H9 (cell line): ENCODE results near the gene ALAD. TPM values are rescaled to one million over a fixed set of nuclear protein-coding genes. Genes with fewer than 3 reads are reported as not detected.

Experiments
- DNase-seq: peaks from one replicate; pipeline ENCODE4 v3.0.0-alpha.2; 2017
- H2AFZ ChIP-seq: one replicate; pipeline ENCODE4 v1.6.1; 2013; ENCODE audit warnings: mild to moderate bottlenecking, low read length, control low read depth, moderate library complexity
- H2AK5ac ChIP-seq: 2 replicates; pipeline ENCODE4 v1.6.1; 2013; ENCODE audit warnings: low read length, control low read depth, mixed read lengths; ENCODE audit not compliant: insufficient read length
- H2BK120ac ChIP-seq: one replicate; pipeline ENCODE4 v1.6.1; 2013; ENCODE audit warnings: low read depth, mild to moderate bottlenecking, low read length, control low read depth, inconsistent platforms; ENCODE audit not compliant: poor library complexity, severe bottlenecking
- H2BK12ac ChIP-seq: 2 replicates; pipeline ENCODE4 v1.6.1; 2013; ENCODE audit warnings: low read length, control low read depth, mixed read lengths, low read depth; ENCODE audit not compliant: insufficient read length
- H2BK15ac ChIP-seq: 2 replicates; pipeline ENCODE4 v1.6.1; 2013; ENCODE audit warnings: low read depth, low read length, control low read depth
- H2BK20ac ChIP-seq: one replicate; pipeline ENCODE4 v1.6.1; 2013; ENCODE audit warnings: low read depth, mild to moderate bottlenecking, low read length, control low read depth, inconsistent platforms; ENCODE audit not compliant: poor library complexity, severe bottlenecking
- H2BK5ac ChIP-seq: 2 replicates; pipeline ENCODE4 v1.6.1; 2013; ENCODE audit warnings: low read length, control low read depth, mixed read lengths; ENCODE audit not compliant: insufficient read length
- H3K14ac ChIP-seq: 2 replicates; pipeline ENCODE4 v1.6.1; 2013; ENCODE audit warnings: low read length, control low read depth; ENCODE audit not compliant: insufficient read depth
- H3K18ac ChIP-seq: 2 replicates; pipeline ENCODE4 v1.6.1; 2013; ENCODE audit warnings: low read depth, mild to moderate bottlenecking, mixed read lengths, low read length, control low read depth; ENCODE audit not compliant: insufficient read length
- H3K23ac ChIP-seq: 2 replicates; pipeline ENCODE4 v1.6.1; 2013; ENCODE audit warnings: low read length, control low read depth, mixed read lengths, low read depth; ENCODE audit not compliant: insufficient read length
- H3K23me2 ChIP-seq: 2 replicates; pipeline ENCODE4 v1.6.1; 2013; ENCODE audit warnings: low read depth, mild to moderate bottlenecking, mixed read lengths, low read length, control low read depth; ENCODE audit not compliant: insufficient read length, poor library complexity, severe bottlenecking
- H3K27ac ChIP-seq: 2 replicates; pipeline ENCODE4 v1.5.1; 2013; ENCODE audit warnings: low read length, control low read depth, mixed read lengths, low read depth; ENCODE audit not compliant: insufficient read length
- H3K27me3 ChIP-seq: 2 replicates; pipeline ENCODE4 v1.6.1; 2013; ENCODE audit warnings: low read length, control low read depth, inconsistent platforms; ENCODE audit not compliant: insufficient read depth
- H3K4ac ChIP-seq: 2 replicates; pipeline ENCODE4 v1.6.1; 2013; ENCODE audit warnings: low read depth, mild to moderate bottlenecking, control low read depth, inconsistent platforms, low read length, moderate library complexity
- H3K4me1 ChIP-seq: 2 replicates; pipeline ENCODE4 v1.6.1; 2013; ENCODE audit warnings: low read length, control low read depth, inconsistent platforms; ENCODE audit not compliant: insufficient read depth
- H3K4me2 ChIP-seq: 2 replicates; pipeline ENCODE4 v1.6.1; 2013; ENCODE audit warnings: low read length, control low read depth, mixed read lengths; ENCODE audit not compliant: insufficient read length, insufficient read depth
- H3K56ac ChIP-seq: 2 replicates; pipeline ENCODE4 v1.6.1; 2013; ENCODE audit warnings: low read depth, mild to moderate bottlenecking, mixed read lengths, low read length, control low read depth; ENCODE audit not compliant: insufficient read length
- H3K79me1 ChIP-seq: 2 replicates; pipeline ENCODE4 v1.6.1; 2013; ENCODE audit warnings: low read depth, mild to moderate bottlenecking, moderate library complexity, low read length, control low read depth, inconsistent platforms; ENCODE audit not compliant: insufficient read depth, poor library complexity, severe bottlenecking
- H3K79me2 ChIP-seq: 2 replicates; pipeline ENCODE4 v1.6.1; 2013; ENCODE audit warnings: low read length, control low read depth, inconsistent platforms; ENCODE audit not compliant: insufficient read depth
- H3K9ac ChIP-seq: 2 replicates; pipeline ENCODE4 v1.6.1; 2013; ENCODE audit warnings: low read length, control low read depth, mixed read lengths; ENCODE audit not compliant: insufficient read length; ENCODE audit errors: extremely low read depth
- H3K9me3 ChIP-seq: one replicate; pipeline ENCODE4 v1.6.1; 2013; ENCODE audit warnings: low read depth, low read length, inconsistent platforms; ENCODE audit not compliant: control insufficient read depth
- H3T11ph ChIP-seq: one replicate; pipeline ENCODE4 v1.6.1; 2013; ENCODE audit warnings: mild to moderate bottlenecking, low read length, control low read depth, inconsistent platforms
- H4K20me1 ChIP-seq: one replicate; pipeline ENCODE4 v1.6.1; 2013; ENCODE audit not compliant: control insufficient read depth, insufficient read length, insufficient read depth
- H4K5ac ChIP-seq: 2 replicates; pipeline ENCODE4 v1.6.1; 2013; ENCODE audit warnings: low read depth, mild to moderate bottlenecking, mixed read lengths, low read length, control low read depth; ENCODE audit not compliant: insufficient read length
- H4K8ac ChIP-seq: replicated peaks from 2 replicates; pipeline ENCODE4 v1.6.1; 2013; ENCODE audit warnings: low read length, control low read depth, mixed read lengths, low read depth; ENCODE audit not compliant: insufficient read length
- H4K91ac ChIP-seq: 2 replicates; pipeline ENCODE4 v1.6.1; 2013; ENCODE audit warnings: low read depth, mild to moderate bottlenecking, moderate library complexity, mixed read lengths, low read length, control low read depth; ENCODE audit not compliant: insufficient read length
- H3K27ac Mint-ChIP-seq, 3 experiments: 2 replicates in 2 of 3; 3 replicates in 1 of 3; pipeline ENCODE4 v1.8.0; 2020 to 2021; ENCODE audit warnings: mixed read lengths in 3 of 3, mild to moderate bottlenecking in 1 of 3, moderate library complexity in 1 of 3
- H3K27me3 Mint-ChIP-seq: 2 replicates; pipeline ENCODE4 v1.8.0; 2021; ENCODE audit warnings: low read depth, mild to moderate bottlenecking, moderate library complexity, mixed read lengths
- H3K36me3 Mint-ChIP-seq, 3 experiments: 2 replicates in 2 of 3; 3 replicates in 1 of 3; pipeline ENCODE4 v1.8.0; 2020 to 2021; ENCODE audit warnings: low read depth in 3 of 3, mixed read lengths in 3 of 3; ENCODE audit not compliant: insufficient read depth in 1 of 3
- H3K4me1 Mint-ChIP-seq, 2 experiments: 2 replicates each; pipeline ENCODE4 v1.8.0; 2020; ENCODE audit warnings: mixed read lengths in 2 of 2
- H3K4me3 Mint-ChIP-seq, 2 experiments: 2 replicates in 1 of 2; 3 replicates in 1 of 2; pipeline ENCODE4 v1.8.0; 2020 to 2021; ENCODE audit warnings: mild to moderate bottlenecking in 2 of 2, mixed read lengths in 2 of 2, moderate library complexity in 1 of 2
- H3K9me3 Mint-ChIP-seq, 2 experiments: 2 replicates in 1 of 2; 3 replicates in 1 of 2; pipeline ENCODE4 v1.8.0; 2020; ENCODE audit warnings: mild to moderate bottlenecking in 2 of 2, mixed read lengths in 2 of 2, moderate library complexity in 1 of 2
- total RNA-seq: library from RNA; stranded (reverse); gene quantifications from 2 replicates; pipeline ENCODE4 v1.2.1, GENCODE V29; 2021
- TF ChIP-seq, protein P1 (sequence below): fragments of 200-600 bp; sonication (generic); conservative IDR thresholded peaks from 3 replicates; pipeline ENCODE4 v1.8.0; 2021; ENCODE audit warnings: antibody characterized with exemption, mild to moderate bottlenecking

Gene ALAD
- total RNA-seq, 1 experiment from 2014 or later, result 13.2 TPM

DNA sequence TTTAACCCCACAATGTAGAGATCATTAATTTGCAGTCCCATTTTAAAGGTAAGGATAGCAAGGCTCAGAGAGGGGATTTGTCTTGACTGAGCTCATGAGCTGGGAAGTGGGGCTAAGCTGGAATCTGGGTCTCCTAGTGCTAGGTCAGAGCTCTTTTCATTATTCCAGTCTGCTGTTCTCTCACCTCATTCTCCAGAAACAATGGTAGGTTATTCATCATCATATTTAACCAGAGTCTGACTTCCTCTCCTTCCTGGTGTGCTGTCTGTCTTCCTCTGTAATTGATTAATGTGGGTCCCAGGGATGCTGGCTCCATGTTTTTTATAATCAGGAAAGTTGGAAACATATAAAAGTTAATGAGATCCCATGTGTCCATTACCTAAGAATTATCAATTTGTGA lies 30.1 kb upstream of the ALAD start:
- TF ChIP-seq, protein P1, sequence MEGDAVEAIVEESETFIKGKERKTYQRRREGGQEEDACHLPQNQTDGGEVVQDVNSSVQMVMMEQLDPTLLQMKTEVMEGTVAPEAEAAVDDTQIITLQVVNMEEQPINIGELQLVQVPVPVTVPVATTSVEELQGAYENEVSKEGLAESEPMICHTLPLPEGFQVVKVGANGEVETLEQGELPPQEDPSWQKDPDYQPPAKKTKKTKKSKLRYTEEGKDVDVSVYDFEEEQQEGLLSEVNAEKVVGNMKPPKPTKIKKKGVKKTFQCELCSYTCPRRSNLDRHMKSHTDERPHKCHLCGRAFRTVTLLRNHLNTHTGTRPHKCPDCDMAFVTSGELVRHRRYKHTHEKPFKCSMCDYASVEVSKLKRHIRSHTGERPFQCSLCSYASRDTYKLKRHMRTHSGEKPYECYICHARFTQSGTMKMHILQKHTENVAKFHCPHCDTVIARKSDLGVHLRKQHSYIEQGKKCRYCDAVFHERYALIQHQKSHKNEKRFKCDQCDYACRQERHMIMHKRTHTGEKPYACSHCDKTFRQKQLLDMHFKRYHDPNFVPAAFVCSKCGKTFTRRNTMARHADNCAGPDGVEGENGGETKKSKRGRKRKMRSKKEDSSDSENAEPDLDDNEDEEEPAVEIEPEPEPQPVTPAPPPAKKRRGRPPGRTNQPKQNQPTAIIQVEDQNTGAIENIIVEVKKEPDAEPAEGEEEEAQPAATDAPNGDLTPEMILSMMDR, result no peak
- Histone ChIP-seq H3K4ac (no peak overlapping the region), H3K56ac (no peak overlapping the region), H2AFZ (no peak overlapping the region), H3K18ac (no peak overlapping the region), H2BK20ac (no peak overlapping the region), H3K23ac (no peak overlapping the region), H4K20me1 (no peaks in the 10 kb centered on the region), H2AK5ac (no peak overlapping the region), H2BK12ac (no peak overlapping the region), H3T11ph (no peak overlapping the region), H3K4me2 (no peak overlapping the region), H2BK120ac (no peak overlapping the region), H4K8ac (no peak overlapping the region), H4K5ac (no peak overlapping the region), H2BK15ac (no peak overlapping the region), H3K79me1 (no peaks in the 10 kb centered on the region), H4K91ac (no peak overlapping the region), H3K9ac (no peak overlapping the region), H3K4me1 (no peaks in the 10 kb centered on the region), H3K27me3 (no peaks in the 10 kb centered on the region), H2BK5ac (no peak overlapping the region), H3K14ac (no peak overlapping the region), H3K79me2 (no peaks in the 10 kb centered on the region), H3K9me3 (no peaks in the 10 kb centered on the region), H3K23me2 (no peaks in the 10 kb centered on the region), H3K27ac (no peak overlapping the region)
- Mint-ChIP-seq H3K4me3 (no peak overlapping the region), H3K36me3 (no peaks in the 10 kb centered on the region; a peak in 1 of 7 replicates), H3K9me3 (peaks cover 0 to 7% of the 10 kb centered on the region in 2 experiments; a peak in 1 of 5 replicates), H3K27ac (no peak overlapping the region), H3K4me1 (no peaks in the 10 kb centered on the region), H3K27me3 (peaks cover 21% of the 10 kb centered on the region)
- no peak for DNase-seq
